NCI-H187 treated with DMSO at 0.1 percent for 48 hours (cell line): Measurements from ENCODE around the gene HOXC9.

Experiments used
- DNase-seq: peaks from one replicate; lab custom pipeline; 2025; lab: John Stamatoyannopoulos, UW

The HOXC9 gene

GRCh38 chr12:54000116-54001114 is at the start of gene HOXC9:
HOXC9 (plus strand) TSS chr12:54000161; CDS start chr12:54000189, 28 bp downstream.
- no peak for DNase-seq

- DNase-seq = no peak
These were observed 49.6 kb upstream of the HOXC9 start for GRCh38 chr12:53950437-53950773.

GRCh38 chr12:53950789-53951576 is 49.0 kb upstream of the HOXC9 start:
- no peak for DNase-seq

- DNase-seq = no peak
These were observed 48.2 kb upstream of the HOXC9 start for GRCh38 chr12:53951577-53952334.

- no peak for DNase-seq
These were observed 47.6 kb upstream of the HOXC9 start for GRCh38 chr12:53952335-53952694.

- DNase-seq = no peak
These were observed 46.9 kb upstream of the HOXC9 start for GRCh38 chr12:53952871-53953734.

- no peak for DNase-seq
These were observed 45.9 kb upstream of the HOXC9 start for GRCh38 chr12:53953831-53954693.

GRCh38 chr12:53954694-53955035 is 45.3 kb upstream of the HOXC9 start, which contains the start of gene HOXC12:
HOXC12 (plus strand) TSS chr12:53954903; CDS start chr12:53954930, 27 bp downstream.
- DNase-seq = no peak

GRCh38 chr12:53955036-53955775 is 44.8 kb upstream of the HOXC9 start:
- DNase-seq = no peak

GRCh38 chr12:53955776-53956250 is 44.1 kb upstream of the HOXC9 start:
- DNase-seq = no peak

- DNase-seq = no peak
These were observed 43.6 kb upstream of the HOXC9 start for GRCh38 chr12:53956251-53956887.

GRCh38 chr12:53956914-53957536 is 42.9 kb upstream of the HOXC9 start:
- DNase-seq = no peak

- DNase-seq = no peak
These were observed 41.8 kb upstream of the HOXC9 start for GRCh38 chr12:53958128-53958527.

- no peak for DNase-seq
These were observed 40.6 kb upstream of the HOXC9 start for GRCh38 chr12:53959314-53959713.

- DNase-seq = no peak
These were observed 39.6 kb upstream of the HOXC9 start for GRCh38 chr12:53960187-53961024.

GRCh38 chr12:53961025-53961761 is 38.8 kb upstream of the HOXC9 start:
- no peak for DNase-seq

- no peak for DNase-seq
These were observed 37.0 kb upstream of the HOXC9 start for GRCh38 chr12:53963005-53963404.
